ENCODE results near the gene SLC24A4.

SLC24A4 gene

DNA sequence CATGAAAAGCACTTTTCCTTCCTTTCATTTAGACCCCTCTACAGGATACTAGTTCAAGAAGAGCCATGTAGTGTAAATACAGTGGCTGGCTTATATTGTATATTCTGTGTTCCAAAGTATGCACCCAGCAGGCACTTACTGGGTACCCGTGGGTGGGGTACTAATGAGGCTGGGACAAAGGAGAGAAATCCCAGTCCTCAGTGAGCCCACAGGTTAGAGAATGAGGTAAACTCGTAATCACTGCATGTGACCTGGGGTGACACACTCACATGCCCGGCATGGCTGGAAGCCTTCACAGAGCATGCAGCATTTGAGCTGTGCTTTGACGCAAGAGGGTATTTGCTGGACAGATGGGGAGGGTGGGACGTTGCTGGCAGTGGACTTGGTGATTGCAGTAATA, 17.1 kb downstream of the SLC24A4 start:
- TF ChIP-seq, protein P1, sequence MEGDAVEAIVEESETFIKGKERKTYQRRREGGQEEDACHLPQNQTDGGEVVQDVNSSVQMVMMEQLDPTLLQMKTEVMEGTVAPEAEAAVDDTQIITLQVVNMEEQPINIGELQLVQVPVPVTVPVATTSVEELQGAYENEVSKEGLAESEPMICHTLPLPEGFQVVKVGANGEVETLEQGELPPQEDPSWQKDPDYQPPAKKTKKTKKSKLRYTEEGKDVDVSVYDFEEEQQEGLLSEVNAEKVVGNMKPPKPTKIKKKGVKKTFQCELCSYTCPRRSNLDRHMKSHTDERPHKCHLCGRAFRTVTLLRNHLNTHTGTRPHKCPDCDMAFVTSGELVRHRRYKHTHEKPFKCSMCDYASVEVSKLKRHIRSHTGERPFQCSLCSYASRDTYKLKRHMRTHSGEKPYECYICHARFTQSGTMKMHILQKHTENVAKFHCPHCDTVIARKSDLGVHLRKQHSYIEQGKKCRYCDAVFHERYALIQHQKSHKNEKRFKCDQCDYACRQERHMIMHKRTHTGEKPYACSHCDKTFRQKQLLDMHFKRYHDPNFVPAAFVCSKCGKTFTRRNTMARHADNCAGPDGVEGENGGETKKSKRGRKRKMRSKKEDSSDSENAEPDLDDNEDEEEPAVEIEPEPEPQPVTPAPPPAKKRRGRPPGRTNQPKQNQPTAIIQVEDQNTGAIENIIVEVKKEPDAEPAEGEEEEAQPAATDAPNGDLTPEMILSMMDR (IDR thresholded peaks at IDR 0.05; ENCODE audit: control insufficient read depth, insufficient read depth, low read depth, low read length, missing control alignments) = no peak
- no peak for DNase-seq (ENCODE audit: low read depth)
- H3K4me3 ChIP-seq (ENCODE audit: control insufficient read depth, low read depth, low read length) = no peak overlapping the region

DNA sequence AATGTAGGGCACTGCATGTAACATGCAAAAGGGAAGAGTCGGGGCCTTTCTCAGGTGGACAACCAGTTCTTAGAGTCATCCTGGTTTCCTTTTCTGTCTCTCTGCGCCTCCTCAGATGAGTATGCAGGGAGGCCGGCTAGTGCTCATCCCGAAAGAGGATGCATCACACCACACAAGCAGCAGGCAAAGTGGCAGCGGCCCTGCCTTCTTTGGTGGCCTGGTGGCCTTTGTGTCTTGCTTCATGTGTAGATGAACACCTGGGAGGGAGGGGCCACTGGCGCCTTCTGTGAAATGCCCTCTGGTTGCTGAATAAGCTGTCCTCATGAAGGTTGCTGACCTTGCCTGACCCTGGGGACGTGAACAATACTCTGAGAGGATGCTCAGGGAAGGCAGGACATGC, 18.0 kb downstream of the SLC24A4 start:
- TF ChIP-seq, protein P1 (IDR thresholded peaks at IDR 0.05; ENCODE audit: control insufficient read depth, insufficient read depth, low read depth, low read length, missing control alignments) = no peak
- H3K4me3 ChIP-seq (ENCODE audit: control insufficient read depth, low read depth, low read length) = no peak overlapping the region
- DNase-seq (ENCODE audit: low read depth) = no peak

DNA sequence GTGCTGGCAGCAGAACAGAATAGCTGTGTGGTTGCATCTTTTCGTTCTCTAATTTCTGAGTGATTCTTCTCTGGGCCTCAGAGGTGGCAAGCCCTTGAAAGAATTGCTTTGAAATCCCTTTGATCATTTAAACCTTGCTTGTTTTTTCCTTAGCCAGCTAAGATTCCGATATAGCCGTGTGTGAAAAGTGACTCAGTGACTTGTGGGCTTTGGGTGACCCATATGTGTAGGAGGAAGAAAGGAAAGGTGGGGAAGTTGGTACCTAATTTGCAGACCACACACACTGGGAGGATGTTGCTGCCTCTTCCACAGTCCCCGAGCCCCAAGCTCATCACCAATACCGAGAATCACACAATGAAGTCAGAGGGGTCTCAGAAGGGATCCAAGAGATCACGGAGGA, 18.8 kb downstream of the SLC24A4 start:
- no peak for DNase-seq (ENCODE audit: low read depth)
- TF ChIP-seq, protein P1 (IDR thresholded peaks at IDR 0.05; ENCODE audit: control insufficient read depth, insufficient read depth, low read depth, low read length, missing control alignments) = no peak
- H3K4me3 ChIP-seq (ENCODE audit: control insufficient read depth, low read depth, low read length) = no peak overlapping the region

DNA sequence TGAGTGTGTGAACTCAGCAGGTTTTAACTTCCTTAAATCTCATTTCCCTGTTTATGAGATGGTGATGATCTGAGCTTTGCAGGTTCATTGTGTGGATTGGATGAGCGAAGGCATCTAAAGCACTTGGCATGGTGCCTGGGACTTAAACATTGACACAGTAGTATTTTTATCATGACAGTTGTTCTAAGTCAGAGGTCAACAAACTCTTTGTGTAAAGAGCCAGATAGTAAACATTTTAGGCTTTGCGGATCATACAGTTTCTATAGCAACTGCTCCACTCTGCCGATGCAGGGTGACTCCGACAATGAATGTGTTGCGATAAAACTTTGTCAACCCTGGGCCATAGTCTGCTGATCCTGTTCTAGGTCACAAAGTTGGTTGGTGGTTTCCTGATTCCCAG, 25.2 kb downstream of the SLC24A4 start:
- TF ChIP-seq, protein P1 (IDR thresholded peaks at IDR 0.05; ENCODE audit: control insufficient read depth, insufficient read depth, low read depth, low read length, missing control alignments) = no peak
- H3K4me3 ChIP-seq (ENCODE audit: control insufficient read depth, low read depth, low read length) = no peak overlapping the region
- no peak for DNase-seq (ENCODE audit: low read depth)

DNA sequence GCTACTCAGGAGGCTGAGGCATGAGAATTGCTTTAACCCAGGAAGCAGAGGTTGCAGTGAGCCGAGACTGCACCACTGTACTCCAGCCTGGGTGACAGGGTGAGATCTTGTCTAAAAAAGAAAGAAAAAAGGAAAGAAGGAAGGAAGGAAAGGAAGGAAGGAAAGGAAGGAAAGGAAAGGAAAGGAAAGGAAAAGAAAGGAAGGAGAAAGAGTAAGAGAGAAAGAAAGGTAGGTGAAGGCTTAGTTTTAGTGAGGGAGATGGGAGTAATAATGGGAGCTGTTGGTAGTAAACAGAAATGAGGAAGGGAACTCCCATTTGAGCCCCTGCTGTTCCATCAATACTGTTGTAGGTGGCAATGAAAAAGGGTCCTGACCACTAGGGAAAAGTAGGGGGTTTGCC, 28.8 kb downstream of the SLC24A4 start:
- TF ChIP-seq, protein P1 (IDR thresholded peaks at IDR 0.05; ENCODE audit: control insufficient read depth, insufficient read depth, low read depth, low read length, missing control alignments) = no peak
- DNase-seq (ENCODE audit: low read depth) = no peak

DNA sequence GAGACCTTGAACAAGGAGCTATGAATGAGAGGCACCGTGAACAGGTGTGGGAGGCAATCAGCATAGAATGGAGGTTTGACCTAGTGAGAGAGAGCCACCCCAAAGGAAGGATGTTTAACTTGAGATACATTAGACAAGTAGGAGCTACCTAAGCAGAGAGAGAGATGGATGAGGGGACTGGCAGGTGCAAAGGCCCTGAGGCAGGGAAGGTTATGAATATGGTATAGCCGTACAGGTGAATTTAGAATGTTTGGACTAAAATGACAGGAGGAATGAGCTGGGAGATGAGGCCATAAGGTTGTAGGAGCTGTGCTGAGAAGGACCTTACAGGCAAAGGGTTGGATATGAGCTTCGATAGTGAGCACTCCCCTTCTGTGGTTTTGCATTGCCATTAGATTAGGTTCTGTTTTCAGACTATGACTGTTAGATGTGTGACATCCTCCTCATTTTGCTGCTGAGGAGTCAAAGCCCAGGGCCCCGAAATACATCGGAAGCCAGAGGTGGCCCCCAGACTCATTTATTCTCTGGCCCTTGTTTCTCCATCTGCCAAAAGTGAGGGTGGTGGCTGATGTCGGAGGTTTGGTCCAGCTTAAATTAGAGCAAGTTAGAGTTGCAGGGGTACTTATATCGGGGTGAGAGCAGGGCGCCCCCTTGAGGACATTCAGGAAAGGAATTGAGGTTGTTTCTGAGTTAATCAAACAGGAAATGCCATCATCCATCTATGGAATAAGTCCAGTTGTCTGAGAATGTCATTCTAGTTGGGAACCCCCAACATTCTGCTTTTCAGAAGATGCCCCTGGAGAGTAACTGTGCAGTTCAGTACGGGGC, 29.4 kb downstream of the SLC24A4 start:
- TF ChIP-seq, protein P1 (IDR thresholded peaks at IDR 0.05; ENCODE audit: control insufficient read depth, insufficient read depth, low read depth, low read length, missing control alignments) = peak; percentile 24
- DNase-seq (ENCODE audit: low read depth) = no peak
- no peak overlapping the region for H3K4me3 ChIP-seq (ENCODE audit: control insufficient read depth, low read depth, low read length)

More for the DNA sequence above, 28.8 kb downstream of the SLC24A4 start:
- H3K4me3 ChIP-seq (ENCODE audit: control insufficient read depth, low read depth, low read length) = no peak overlapping the region
